Activated naive CD4-positive, alpha-beta T cell treated with anti-CD3 and anti-CD28 coated beads, Interleukin-2, amount 50 U/mL, for 72 hours (primary cell): ENCODE data around the gene TEX14. TPM values are rescaled to one million over a fixed set of nuclear protein-coding genes. Genes with fewer than 3 reads are reported as not detected.

Experiments
- ATAC-seq, 2 donors: fragments of 150-1000 bp; cut with Tn5 transposase; 2 replicates each; pipeline ENCODE4 v1.10.0; 2021; ENCODE audit warnings: mild to moderate bottlenecking in 2 of 2, moderate library complexity in 2 of 2
- DNase-seq, 2 donors: peaks; one replicate each; pipeline ENCODE4 v3.0.0; 2021 to 2022; ENCODE audit warnings: low spot score in 2 of 2
- H3K27ac Mint-ChIP-seq, 2 donors: one replicate each; pipeline ENCODE4 v1.8.0; 2022; ENCODE audit warnings: mild to moderate bottlenecking in 2 of 2, mixed read lengths in 2 of 2
- H3K36me3 Mint-ChIP-seq, 2 donors: one replicate each; pipeline ENCODE4 v1.8.0; 2022; ENCODE audit warnings: mixed read lengths in 2 of 2
- H3K9me3 Mint-ChIP-seq, 2 donors: one replicate each; pipeline ENCODE4 v1.8.0; 2022; ENCODE audit warnings: mixed read lengths in 2 of 2
- total RNA-seq, 2 donors: library from RNA; stranded (reverse); gene quantifications; one replicate each; pipeline ENCODE4 v1.2.3, GENCODE V29; 2022

Gene TEX14
- total RNA-seq, 2 donors from 2014 or later, result 0.18 to 0.98 TPM

DNA sequence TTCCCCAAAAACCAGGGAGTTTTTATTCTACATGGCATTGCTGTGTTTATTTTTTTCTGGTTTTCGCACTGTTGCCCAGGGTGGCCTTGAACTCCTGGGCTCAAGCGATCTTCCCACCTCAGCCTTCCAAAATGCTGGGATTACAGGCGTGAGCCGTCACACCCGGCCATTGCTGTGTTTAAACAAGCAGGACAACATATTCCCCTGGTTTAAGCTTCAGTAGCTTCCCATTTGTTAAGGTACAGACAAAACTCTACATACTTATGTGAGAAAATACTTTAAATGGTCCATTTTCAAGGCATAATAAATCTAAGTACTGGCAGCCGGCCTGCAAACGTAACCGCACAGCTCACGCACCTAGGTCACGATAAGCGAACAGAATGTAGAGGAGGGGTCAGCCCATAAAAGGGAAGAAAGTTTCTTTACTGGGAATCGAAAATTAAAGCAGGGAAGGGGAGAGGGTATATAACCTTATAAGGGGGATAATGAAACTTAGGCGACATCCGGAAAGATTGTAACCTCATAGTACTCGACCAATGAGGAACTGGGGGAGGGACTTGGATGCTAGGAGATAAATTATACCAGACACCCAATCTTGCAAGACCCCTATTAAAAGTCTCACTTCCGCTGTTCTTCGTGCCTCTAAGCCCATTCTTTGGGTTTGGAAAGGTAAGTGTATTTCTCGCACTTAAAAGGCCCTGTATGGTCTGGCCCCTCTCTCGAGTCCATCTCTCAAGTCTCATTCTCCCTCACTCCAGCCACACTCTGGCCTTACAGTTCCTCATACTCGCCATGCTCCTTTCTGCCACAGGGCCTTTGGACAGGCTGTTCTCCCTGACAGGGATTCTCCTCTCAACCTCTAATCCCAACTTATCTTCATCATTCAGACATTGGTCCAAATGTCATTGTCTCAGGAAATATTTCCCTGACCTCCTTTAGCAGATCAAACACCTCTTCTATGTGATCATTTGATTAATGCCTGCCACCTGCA, 59.2 kb downstream of the TEX14 start:
- DNase-seq, result no peak
- Mint-ChIP-seq H3K9me3 (peaks cover 4% of the 10 kb centered on the region in 2 donors), H3K36me3 (no peaks in the 10 kb centered on the region), H3K27ac (no peak overlapping the region)
- no peak for ATAC-seq

DNA sequence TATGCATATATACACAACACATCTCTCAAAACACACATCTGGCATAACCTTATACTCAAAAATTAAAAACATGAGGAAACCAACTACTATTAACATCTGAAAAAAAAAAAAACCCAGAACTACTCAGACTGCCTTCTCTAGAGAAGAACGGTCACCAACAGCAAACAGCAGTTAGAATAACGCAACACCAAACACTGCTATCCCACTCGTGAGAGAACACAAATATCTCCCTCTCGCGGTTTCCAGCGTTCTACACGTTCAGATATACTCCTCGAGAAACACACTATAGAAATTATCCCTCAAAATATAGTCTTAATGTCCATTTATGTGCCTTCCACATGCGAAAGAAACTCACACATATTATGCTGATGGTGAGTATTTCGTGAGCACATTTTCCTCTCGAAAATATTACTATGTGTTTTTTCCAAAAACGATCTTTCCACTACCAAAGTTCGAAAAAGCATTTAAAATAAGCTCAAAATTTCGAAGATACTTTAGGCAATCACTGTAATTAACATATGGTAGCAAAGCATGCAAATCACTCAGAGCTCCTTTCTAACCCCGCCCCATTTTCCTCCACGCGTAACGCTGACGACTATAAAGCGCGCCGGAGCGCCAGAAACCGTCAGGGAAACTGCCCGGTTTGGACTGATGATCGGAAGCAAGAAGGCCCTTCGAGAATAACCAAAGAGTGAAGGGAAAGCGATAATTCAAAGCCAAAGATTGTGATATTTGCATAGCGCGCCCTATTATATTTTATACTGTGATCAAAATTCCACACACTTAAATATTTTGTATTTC, 60.1 kb downstream of the TEX14 start:
- ATAC-seq (peak; percentile 87 to 88), DNase-seq (peak; percentile 91 to 93)
- peaks cover 4% of the 10 kb centered on the region in 2 donors for H3K9me3 Mint-ChIP-seq
- H3K36me3 Mint-ChIP-seq, result no peaks in the 10 kb centered on the region
- H3K27ac Mint-ChIP-seq, result no peak overlapping the region

DNA sequence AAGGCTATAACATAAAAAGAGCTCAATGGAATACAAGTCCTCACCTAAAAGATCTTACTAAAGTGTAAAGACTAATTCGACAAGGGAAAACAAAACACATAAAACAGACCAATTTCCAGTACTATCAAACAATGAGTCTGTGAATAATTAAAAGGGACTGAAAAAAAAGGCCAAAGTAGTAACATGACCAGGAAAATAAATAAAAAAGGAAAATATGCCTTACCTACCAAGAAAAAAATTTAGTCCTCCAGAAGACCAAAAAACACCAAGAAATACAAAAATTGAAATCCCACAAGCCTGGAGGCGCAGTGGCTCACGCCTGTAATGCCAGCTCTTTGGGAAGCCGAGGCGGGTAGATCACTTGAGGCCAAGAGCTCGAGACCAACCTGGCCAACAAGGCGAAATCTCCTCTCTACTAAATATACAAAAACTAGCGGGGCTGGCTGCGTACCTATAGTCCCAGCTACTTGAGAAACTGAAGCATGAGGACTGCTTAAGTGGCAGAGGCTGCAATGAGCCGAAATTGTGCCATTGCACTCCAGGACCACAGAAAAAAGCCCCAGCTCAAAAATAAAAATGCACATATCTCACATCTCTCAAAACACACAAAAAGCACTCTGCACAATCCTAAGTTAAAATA, 60.8 kb downstream of the TEX14 start:
- H3K27ac Mint-ChIP-seq, result no peak overlapping the region
- ATAC-seq (peak in 1 of 2 donors; percentile 75), DNase-seq (peak; percentile 59 to 60)
- peaks cover 4% of the 10 kb centered on the region in 2 donors for H3K9me3 Mint-ChIP-seq
- no peaks in the 10 kb centered on the region for H3K36me3 Mint-ChIP-seq

DNA sequence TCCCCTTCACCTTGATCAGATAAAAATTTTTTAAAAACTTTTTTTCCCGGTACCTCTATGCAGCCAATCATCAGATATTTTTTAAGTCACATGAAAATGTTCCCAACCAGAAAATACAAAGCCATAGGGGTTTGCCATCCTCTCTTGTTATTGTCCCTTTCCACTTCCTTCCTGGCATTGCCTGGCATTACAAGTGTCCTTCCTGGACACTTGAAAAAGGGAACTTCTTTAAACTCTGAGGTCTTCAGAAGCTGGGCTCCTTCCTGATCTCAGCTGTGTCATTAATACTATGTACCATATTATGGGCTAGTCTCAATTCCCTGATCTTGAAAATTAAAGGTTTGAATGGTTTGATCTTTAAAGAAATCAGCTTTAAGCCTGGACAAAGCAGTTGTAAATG, 64.9 kb downstream of the TEX14 start:
- no peak for DNase-seq
- no peaks in the 10 kb centered on the region for H3K9me3 Mint-ChIP-seq
- H3K36me3 Mint-ChIP-seq, result no peaks in the 10 kb centered on the region
- peak overlapping the region in 1 of 2 donors; percentile 29 for H3K27ac Mint-ChIP-seq
- ATAC-seq, result no peak

DNA sequence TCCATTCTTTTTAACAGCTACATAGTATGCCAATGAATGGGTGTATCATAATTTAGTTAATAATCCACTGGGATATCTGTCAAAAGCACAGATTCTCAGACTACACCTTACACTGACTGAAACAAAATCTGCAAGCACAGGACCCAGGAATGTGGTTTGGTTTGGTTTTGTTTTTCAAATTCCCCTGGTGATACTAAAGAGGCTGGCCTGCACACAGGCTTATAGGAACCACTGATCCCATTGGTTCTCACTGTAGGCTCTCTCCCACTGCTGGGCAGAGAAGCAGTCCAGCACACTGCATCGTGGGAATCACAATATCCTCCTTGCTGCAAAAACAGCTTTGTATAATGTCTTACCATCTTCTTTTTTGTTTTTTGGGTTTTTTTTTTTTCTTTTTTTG, 67.1 kb downstream of the TEX14 start:
- H3K27ac Mint-ChIP-seq, result no peak overlapping the region
- H3K9me3 Mint-ChIP-seq, result no peaks in the 10 kb centered on the region
- H3K36me3 Mint-ChIP-seq, result no peaks in the 10 kb centered on the region
- DNase-seq (no peak), ATAC-seq (no peak)

DNA sequence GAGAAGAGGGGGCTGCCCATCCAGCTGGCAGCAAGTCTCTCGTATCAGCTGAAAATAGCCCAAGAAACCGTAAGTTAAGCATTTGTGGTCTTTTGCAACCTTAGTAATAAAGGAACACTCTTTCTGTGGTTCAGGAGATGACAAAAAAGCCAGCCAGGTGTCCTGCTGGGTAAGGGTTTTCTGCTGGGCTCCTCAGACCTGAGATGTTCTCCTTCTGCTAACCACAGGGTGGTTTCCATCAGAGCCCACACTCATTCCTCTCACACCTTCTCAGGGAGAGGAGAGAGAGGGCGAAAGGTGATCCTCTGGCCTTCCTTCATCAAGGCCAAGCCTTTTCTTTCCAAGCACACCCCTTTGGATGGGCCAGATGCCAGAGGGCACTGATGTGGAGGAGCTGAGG, 70.7 kb downstream of the TEX14 start:
- H3K9me3 Mint-ChIP-seq, result no peaks in the 10 kb centered on the region
- no peaks in the 10 kb centered on the region for H3K36me3 Mint-ChIP-seq
- DNase-seq, result no peak
- peak; percentile 26 to 69 for ATAC-seq
- no peak overlapping the region for H3K27ac Mint-ChIP-seq

DNA sequence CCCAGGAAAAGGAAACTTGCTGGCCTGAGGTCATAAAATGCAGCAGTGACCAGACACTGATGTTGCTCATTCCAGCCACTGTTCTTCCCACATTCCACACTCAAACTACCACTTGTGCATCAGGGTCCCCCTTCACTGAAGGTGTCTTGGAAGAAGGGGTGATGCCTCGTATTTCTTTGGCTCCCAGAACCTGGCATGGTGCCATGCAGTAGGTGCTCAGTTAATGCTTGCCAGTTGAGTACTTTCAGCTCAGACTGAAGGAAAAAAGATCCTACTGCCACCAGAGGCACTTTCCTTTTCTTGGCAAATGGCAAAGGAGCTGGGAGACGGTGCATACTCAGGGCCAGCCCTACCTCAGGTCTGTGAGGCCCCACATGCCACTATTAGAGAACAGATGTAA, 73.5 kb downstream of the TEX14 start:
- Mint-ChIP-seq H3K9me3 (no peaks in the 10 kb centered on the region), H3K27ac (no peak overlapping the region), H3K36me3 (no peaks in the 10 kb centered on the region)
- no peak for ATAC-seq
- DNase-seq, result no peak

DNA sequence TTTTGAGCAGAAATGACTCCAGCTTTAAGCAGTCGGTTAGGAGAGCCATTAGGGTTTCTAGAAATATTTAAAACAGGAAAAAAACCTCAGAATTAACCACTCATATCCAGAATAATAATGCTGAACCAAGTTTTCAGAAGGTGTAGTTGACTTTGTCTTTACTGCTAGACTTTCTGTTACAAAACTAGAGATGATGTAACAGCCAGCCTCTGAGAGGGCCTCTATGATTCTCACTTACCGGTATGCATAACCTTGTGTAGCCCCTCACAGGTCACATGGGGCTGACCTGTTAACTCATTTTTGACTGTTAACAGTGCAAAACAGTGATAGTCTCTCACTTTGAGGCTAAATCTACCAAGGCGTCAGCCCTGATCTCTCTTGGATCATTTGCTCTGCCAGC, 74.3 kb downstream of the TEX14 start:
- DNase-seq (no peak), ATAC-seq (peak in 1 of 2 donors; percentile 56)
- H3K36me3 Mint-ChIP-seq, result no peaks in the 10 kb centered on the region
- no peaks in the 10 kb centered on the region for H3K9me3 Mint-ChIP-seq
- peak overlapping the region in 1 of 2 donors; percentile 68 for H3K27ac Mint-ChIP-seq

DNA sequence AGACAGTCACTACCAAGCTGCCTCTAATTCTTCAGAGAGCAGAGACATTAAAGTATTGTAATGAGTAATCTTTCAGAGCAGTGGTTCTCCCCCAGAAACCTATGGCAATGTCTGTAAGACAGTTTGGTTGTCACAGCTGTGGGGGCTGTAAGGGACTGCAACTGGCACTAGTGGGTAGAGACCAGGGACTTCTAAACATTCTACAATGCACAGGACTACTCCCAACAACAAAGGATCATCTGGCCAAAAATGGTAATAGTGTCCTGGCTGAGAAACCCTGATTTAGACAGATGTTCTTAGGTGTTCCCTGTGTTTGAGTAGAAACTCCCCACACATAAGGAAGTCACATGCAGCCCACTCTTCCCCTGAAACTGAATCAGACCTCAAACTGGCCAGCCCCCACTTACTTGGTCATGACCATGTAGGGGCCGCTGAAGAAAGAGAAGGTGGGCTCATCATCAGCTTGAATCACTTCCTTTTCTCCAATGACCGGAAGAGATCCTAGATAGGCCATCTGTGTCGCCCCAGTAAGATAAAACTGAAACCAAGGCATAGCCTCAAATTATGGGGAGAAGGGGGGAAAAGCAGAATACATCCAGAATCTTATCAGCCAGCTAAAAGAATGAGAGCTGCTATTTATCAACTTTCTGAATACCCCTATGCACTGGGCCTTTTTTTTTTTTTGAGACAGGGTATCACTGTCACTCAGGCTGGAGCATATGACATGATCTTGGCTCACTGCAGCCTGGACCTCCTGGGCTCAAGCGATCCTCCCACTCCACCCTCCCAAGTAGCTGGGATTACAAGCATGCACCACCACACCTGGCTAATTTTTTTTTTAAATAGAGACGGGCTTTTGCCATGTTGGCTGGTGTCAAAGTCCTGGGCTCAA, 75.8 kb downstream of the TEX14 start:
- peak overlapping the region in 1 of 2 donors; percentile 60 for H3K27ac Mint-ChIP-seq
- no peaks in the 10 kb centered on the region for H3K9me3 Mint-ChIP-seq
- DNase-seq, result no peak
- peak; percentile 57 to 76 for ATAC-seq
- H3K36me3 Mint-ChIP-seq, result no peaks in the 10 kb centered on the region

DNA sequence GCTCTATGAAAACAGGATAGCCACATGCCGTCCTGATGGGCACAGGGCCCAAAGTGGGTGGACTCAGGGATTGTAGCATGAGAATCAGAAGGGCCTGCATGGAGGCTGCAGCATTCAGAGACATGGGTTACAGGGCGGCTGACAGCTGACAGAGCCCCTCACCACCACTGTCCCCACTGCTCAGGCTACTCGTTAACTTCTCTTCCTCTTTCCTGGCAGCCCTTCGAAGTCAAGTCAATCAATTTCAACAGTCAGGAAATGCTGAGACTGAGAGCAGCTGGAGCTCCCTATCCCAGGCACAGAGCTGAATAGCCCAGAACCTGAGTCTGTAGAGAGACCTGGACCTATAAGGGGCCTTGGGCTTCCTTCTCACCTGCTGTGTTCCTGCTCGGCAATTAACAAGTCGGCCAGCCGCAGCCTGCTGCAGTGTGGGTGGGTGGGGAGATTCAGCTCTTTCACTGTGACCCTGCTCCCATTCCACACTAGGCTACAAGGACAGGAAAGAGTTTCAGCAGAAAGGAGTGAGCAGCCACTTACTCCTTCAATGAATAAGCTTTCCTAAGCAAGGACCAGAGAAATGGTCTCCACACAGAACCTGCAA, 76.9 kb downstream of the TEX14 start:
- no peak for DNase-seq
- no peak for ATAC-seq
- no peaks in the 10 kb centered on the region for H3K9me3 Mint-ChIP-seq
- H3K27ac Mint-ChIP-seq, result no peak overlapping the region
- H3K36me3 Mint-ChIP-seq, result no peaks in the 10 kb centered on the region

DNA sequence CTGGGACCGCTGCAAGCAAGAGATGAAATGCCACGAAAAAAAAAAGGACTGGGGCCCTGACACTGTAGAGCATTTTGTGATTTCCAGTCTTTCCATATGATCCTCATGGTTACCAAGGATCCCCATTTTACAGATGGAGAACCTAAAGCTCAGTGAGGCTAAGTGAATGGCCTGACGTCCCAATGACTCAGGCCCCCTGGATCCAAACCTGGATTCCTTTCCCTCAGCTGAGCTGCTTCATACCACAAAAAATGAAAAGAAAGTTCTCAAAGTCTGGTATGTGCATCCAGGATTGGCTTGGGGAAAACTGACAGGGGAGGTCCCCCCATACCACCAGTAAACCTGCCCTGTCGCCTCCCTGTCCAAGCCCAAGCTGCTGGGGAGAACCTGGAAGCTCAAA, 80.5 kb downstream of the TEX14 start:
- ATAC-seq (no peak), DNase-seq (no peak)
- Mint-ChIP-seq H3K36me3 (no peaks in the 10 kb centered on the region), H3K27ac (no peak overlapping the region), H3K9me3 (no peaks in the 10 kb centered on the region)

DNA sequence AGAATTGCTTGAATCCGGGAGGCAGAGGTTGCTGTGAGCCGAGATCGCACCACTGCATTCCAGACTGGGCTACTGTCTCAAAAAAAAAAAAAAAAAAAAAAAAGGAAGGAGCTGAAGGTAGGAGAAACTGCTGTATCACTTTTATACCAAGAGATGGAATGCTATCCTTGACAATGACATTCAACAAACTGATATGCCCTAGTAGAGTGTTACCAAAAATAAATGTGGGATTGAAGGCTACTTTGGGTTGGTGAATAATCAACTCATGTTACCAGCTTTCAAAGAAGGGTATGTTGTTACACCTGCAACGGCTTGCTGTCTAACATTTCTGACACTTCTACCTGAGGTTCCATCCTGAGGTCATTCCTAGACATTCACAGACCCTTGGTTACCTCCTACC, 84.9 kb downstream of the TEX14 start:
- Mint-ChIP-seq H3K27ac (no peak overlapping the region), H3K9me3 (no peaks in the 10 kb centered on the region), H3K36me3 (no peaks in the 10 kb centered on the region)
- DNase-seq (no peak), ATAC-seq (no peak)

DNA sequence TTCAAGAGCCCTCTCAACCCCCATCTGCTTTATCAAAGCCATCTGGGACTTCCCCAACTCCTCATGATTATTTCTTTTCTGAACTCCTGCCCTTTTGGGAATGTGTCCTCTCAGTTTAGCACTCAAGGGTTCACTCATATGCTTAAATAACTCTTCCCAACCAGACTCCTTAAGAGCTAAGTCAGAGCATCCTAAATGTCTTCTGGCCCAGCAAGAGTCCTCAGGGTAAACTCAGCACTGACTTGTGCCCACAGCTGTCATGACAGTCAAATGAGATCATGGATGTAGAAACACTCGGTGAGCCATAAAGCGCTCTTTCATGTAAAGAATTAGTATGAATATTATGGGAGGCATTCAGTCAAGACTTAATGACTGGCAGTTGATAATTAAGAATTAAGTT, 85.9 kb downstream of the TEX14 start:
- ATAC-seq, result no peak

DNA sequence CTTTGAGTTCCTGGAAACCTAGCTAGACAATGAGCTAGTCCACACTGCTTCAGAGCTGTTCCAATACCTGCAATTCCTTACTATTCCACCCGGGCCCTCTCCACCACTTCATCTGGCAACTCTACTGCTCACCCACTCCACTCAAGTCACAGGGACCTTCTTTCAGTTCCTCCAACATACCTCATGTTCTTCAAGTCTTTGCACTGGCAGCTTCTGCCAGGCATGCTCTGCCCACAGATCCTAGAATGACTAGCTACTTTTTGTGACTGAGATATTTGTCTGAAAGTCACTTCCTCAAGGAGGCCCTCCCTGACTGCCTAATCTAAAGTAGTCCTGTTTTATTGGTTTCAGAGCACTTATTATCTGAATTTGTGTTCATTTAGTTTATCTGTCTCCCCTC, 86.4 kb downstream of the TEX14 start:
- DNase-seq (no peak), ATAC-seq (peak; percentile 63 to 87)
- no peaks in the 10 kb centered on the region for H3K9me3 Mint-ChIP-seq
- H3K27ac Mint-ChIP-seq, result peak overlapping the region in 1 of 2 donors; percentile 38
- no peaks in the 10 kb centered on the region for H3K36me3 Mint-ChIP-seq

More for the DNA sequence above, 85.9 kb downstream of the TEX14 start:
- DNase-seq, result no peak
- Mint-ChIP-seq H3K27ac (peak overlapping the region in 1 of 2 donors; percentile 38), H3K36me3 (no peaks in the 10 kb centered on the region), H3K9me3 (no peaks in the 10 kb centered on the region)

DNA sequence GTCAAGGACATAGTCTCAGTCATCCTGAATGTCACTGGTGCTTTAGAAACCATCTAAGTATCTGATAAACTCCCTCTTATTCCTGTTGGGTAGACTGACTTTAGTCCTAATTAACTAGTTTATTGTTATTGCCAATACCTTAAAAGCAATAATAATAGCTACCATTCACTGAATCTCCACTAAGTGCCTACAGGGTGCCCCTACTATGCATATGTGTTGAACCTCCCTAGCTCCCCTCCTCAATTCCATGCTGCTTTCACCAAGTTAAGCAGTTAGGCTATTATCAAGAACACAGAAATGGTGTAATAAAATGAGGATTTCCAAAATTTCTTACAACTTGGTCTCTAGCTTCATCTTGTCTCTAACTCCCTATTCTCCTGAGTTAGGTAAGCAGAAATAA, 89.9 kb downstream of the TEX14 start:
- no peaks in the 10 kb centered on the region for H3K36me3 Mint-ChIP-seq
- DNase-seq (no peak), ATAC-seq (no peak)
- peak overlapping the region in 1 of 2 donors; percentile 72 for H3K27ac Mint-ChIP-seq
- no peaks in the 10 kb centered on the region for H3K9me3 Mint-ChIP-seq

DNA sequence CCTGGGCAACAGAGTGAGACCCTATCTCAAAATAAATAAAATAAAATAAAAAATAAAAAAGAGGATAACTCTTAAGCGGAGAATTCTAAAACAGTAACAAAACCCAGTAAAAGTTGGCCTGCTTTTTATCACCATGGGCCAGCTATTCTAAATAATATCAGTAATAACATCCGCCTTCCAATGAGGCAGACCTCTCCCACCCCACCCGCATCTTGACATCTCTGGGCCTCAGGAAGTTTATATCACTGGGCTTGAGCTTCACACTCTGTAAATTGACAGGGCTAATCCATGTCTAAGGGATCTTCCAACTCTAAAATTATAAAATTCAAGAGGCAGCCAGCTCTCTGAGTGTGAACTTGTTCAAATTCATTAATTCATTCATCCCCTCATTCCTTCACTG, 94.5 kb downstream of the TEX14 start:
- no peaks in the 10 kb centered on the region for H3K9me3 Mint-ChIP-seq
- DNase-seq (no peak), ATAC-seq (no peak)
- no peak overlapping the region for H3K27ac Mint-ChIP-seq
- no peaks in the 10 kb centered on the region for H3K36me3 Mint-ChIP-seq
